H1 (cell line): ENCODE measurements around the gene TRIM62. TPM values are rescaled to one million over a fixed set of nuclear protein-coding genes. Genes with fewer than 3 reads are reported as not detected.

Experiments
- CTCF ChIA-PET: fragments of 300-600 bp; sonication (Branson Sonifier 250); formaldehyde crosslinking; loops from one replicate; lab custom pipeline; 2021; ENCODE audit not compliant: partially characterized antibody; lab: Charles Lee
- POLR2A ChIA-PET: fragments of 300-600 bp; sonication (Branson Sonifier 250); formaldehyde crosslinking; loops from one replicate; lab custom pipeline; 2021; ENCODE audit warnings: inconsistent platforms; ENCODE audit not compliant: partially characterized antibody; lab: Charles Lee
- DNase-seq, 2 experiments: peaks; one replicate each; pipeline versions ENCODE4 v3.0.0 to v3.0.0-alpha.2; 2010 to 2022; ENCODE audit warnings: low spot score in 2 of 2, low read depth in 1 of 2, mixed read lengths in 1 of 2
- FAIRE-seq: peaks from 2 replicates; lab custom pipeline; 2011; peaks lifted over from hg19 to GRCh38; lab: Jason Lieb, UNC
- H2AFZ ChIP-seq: 2 replicates; pipeline ENCODE4 v1.8.1; 2012; ENCODE audit warnings: low read length, inconsistent platforms
- H2AK5ac ChIP-seq: 2 replicates; pipeline ENCODE4 v1.6.1; 2013; ENCODE audit warnings: low read depth, low read length
- H2BK120ac ChIP-seq: replicated peaks from 2 replicates; pipeline ENCODE3; 2013; ENCODE audit warnings: low read depth, low read length, inconsistent platforms
- H2BK12ac ChIP-seq: 2 replicates; pipeline ENCODE4 v1.6.1; 2013; ENCODE audit warnings: low read depth, low read length
- H2BK15ac ChIP-seq: 2 replicates; pipeline ENCODE4 v1.6.1; 2013; ENCODE audit warnings: low read length
- H2BK20ac ChIP-seq: 2 replicates; pipeline ENCODE4 v1.6.1; 2013; ENCODE audit warnings: low read length
- H2BK5ac ChIP-seq: 2 replicates; pipeline ENCODE4 v1.6.1; 2013; ENCODE audit warnings: low read depth, low read length
- H3K14ac ChIP-seq: 2 replicates; pipeline ENCODE4 v1.6.1; 2013; ENCODE audit warnings: inconsistent platforms; ENCODE audit not compliant: insufficient read length
- H3K18ac ChIP-seq: 2 replicates; pipeline ENCODE4 v1.6.1; 2013; ENCODE audit warnings: low read length; ENCODE audit errors: extremely low read depth
- H3K23ac ChIP-seq: 2 replicates; pipeline ENCODE4 v1.6.1; 2013; ENCODE audit warnings: inconsistent platforms; ENCODE audit not compliant: insufficient read length
- H3K23me2 ChIP-seq: 2 replicates; pipeline ENCODE4 v1.6.1; 2013; ENCODE audit warnings: low read depth, low read length
- H3K27ac ChIP-seq: 2 replicates; pipeline ENCODE4 v1.6.1; 2011; ENCODE audit warnings: low read depth, low read length, inconsistent platforms
- H3K27me3 ChIP-seq, 4 experiments: replicated peaks in 1 of 4; 1 replicate in 1 of 4; 2 replicates in 3 of 4; pipeline versions ENCODE4 v1.6.1 to v1.8.1; 2011 to 2013; ENCODE audit warnings: low read length in 3 of 4, mild to moderate bottlenecking in 3 of 4, inconsistent platforms in 2 of 4, mixed read lengths in 2 of 4, moderate library complexity in 1 of 4; ENCODE audit not compliant: control insufficient read depth in 3 of 4, insufficient read depth in 3 of 4; ENCODE audit errors: extremely low read depth in 1 of 4
- H3K36me3 ChIP-seq, 4 experiments: 2 replicates each; pipeline versions ENCODE4 v1.6.1 to v1.8.1; 2011 to 2013; ENCODE audit warnings: mild to moderate bottlenecking in 4 of 4, low read length in 3 of 4, moderate library complexity in 2 of 4, control low read depth in 1 of 4, inconsistent platforms in 1 of 4; ENCODE audit not compliant: insufficient read depth in 4 of 4, control insufficient read depth in 2 of 4
- H3K4ac ChIP-seq: replicated peaks from 2 replicates; pipeline ENCODE3; 2013; ENCODE audit warnings: low read length, low read depth, mixed read lengths, inconsistent platforms; ENCODE audit not compliant: insufficient read length
- H3K4me1 ChIP-seq, 4 experiments: replicated peaks in 1 of 4; 1 replicate in 1 of 4; 2 replicates in 3 of 4; pipeline versions ENCODE4 v1.6.1 to v1.8.1; 2011 to 2013; ENCODE audit warnings: low read length in 3 of 4, inconsistent platforms in 2 of 4, mixed read lengths in 1 of 4; ENCODE audit not compliant: insufficient read depth in 4 of 4, control insufficient read depth in 3 of 4
- H3K4me2 ChIP-seq, 2 experiments: 2 replicates each; pipeline versions ENCODE4 v1.6.1 to v1.8.1; 2011 to 2013; ENCODE audit warnings: low read depth in 2 of 2, low read length in 2 of 2, control low read depth in 1 of 2, inconsistent platforms in 1 of 2, mild to moderate bottlenecking in 1 of 2; ENCODE audit not compliant: insufficient read depth in 1 of 2
- H3K4me3 ChIP-seq, 4 experiments: fragments of 200-600, 300-600 bp in 1 of 4; sonication (generic), shearing (Covaris generic), sonication (Bioruptor Twin) in 1 of 4; 2 replicates each; pipeline versions ENCODE4 v1.5.1 to v1.8.1; 2011 to 2016; ENCODE audit warnings: low read length in 4 of 4, low read depth in 3 of 4, control low read depth in 2 of 4, inconsistent platforms in 2 of 4, mild to moderate bottlenecking in 2 of 4, mixed read lengths in 1 of 4, moderate library complexity in 1 of 4; ENCODE audit not compliant: insufficient read depth in 2 of 4; ENCODE audit errors: extremely low read depth in 1 of 4
- H3K56ac ChIP-seq: replicated peaks from 2 replicates; pipeline ENCODE3; 2013; ENCODE audit warnings: low read depth, mild to moderate bottlenecking, mixed read lengths, low read length, inconsistent platforms; ENCODE audit not compliant: insufficient read length
- H3K79me1 ChIP-seq: 2 replicates; pipeline ENCODE4 v1.6.1; 2013; ENCODE audit warnings: low read depth, low read length, control low read depth
- H3K79me2 ChIP-seq, 2 experiments: 2 replicates each; pipeline versions ENCODE4 v1.6.1 to v1.8.1; 2012 to 2013; ENCODE audit warnings: low read length in 2 of 2, mild to moderate bottlenecking in 2 of 2, inconsistent platforms in 1 of 2; ENCODE audit not compliant: insufficient read depth in 2 of 2, control insufficient read depth in 1 of 2
- H3K9ac ChIP-seq, 4 experiments: replicated peaks in 1 of 4; 1 replicate in 1 of 4; 2 replicates in 3 of 4; pipeline versions ENCODE4 v1.6.1 to v1.8.1; 2011 to 2013; ENCODE audit warnings: low read depth in 3 of 4, low read length in 3 of 4, control low read depth in 2 of 4, mild to moderate bottlenecking in 2 of 4, moderate library complexity in 2 of 4, inconsistent platforms in 1 of 4; ENCODE audit errors: extremely low read depth in 1 of 4
- H3K9me3 ChIP-seq, 2 experiments: 2 replicates each; pipeline versions ENCODE4 v1.6.1 to v1.8.1; 2012 to 2013; ENCODE audit warnings: mild to moderate bottlenecking in 2 of 2, moderate library complexity in 2 of 2, control low read depth in 1 of 2, inconsistent platforms in 1 of 2, low read depth in 1 of 2, low read length in 1 of 2, mixed read lengths in 1 of 2; ENCODE audit not compliant: insufficient read depth in 2 of 2
- H4K20me1 ChIP-seq, 2 experiments: replicated peaks in 1 of 2; 2 replicates each; pipeline versions ENCODE3 to v1.8.1; 2011 to 2013; ENCODE audit warnings: inconsistent platforms in 2 of 2, low read length in 2 of 2, mild to moderate bottlenecking in 1 of 2; ENCODE audit not compliant: insufficient read depth in 2 of 2, control insufficient read depth in 1 of 2
- H4K5ac ChIP-seq: 2 replicates; pipeline ENCODE4 v1.6.1; 2013; ENCODE audit warnings: low read length, low read depth, mixed read lengths, inconsistent platforms; ENCODE audit not compliant: insufficient read length
- H4K8ac ChIP-seq: 2 replicates; pipeline ENCODE4 v1.8.0; 2013; ENCODE audit warnings: mild to moderate bottlenecking, moderate library complexity, low read length, inconsistent platforms; ENCODE audit not compliant: insufficient read depth; ENCODE audit errors: extremely low read depth
- H4K91ac ChIP-seq: replicated peaks from 2 replicates; pipeline ENCODE3; 2013; ENCODE audit warnings: low read length, mixed read lengths, inconsistent platforms; ENCODE audit not compliant: insufficient read length
- BACH1 ChIP-seq: IDR thresholded peaks from 2 replicates; pipeline ENCODE4 v1.6.1; 2012; ENCODE audit warnings: low read length, improper control_type of control experiment
- BCL11A ChIP-seq, 2 experiments: IDR thresholded peaks; one replicate each; pipeline ENCODE4 v1.6.1; 2011; ENCODE audit warnings: low read depth in 2 of 2, low read length in 2 of 2, mild to moderate bottlenecking in 2 of 2
- CHD2 ChIP-seq: IDR thresholded peaks from 2 replicates; pipeline ENCODE4 v1.6.1; 2012; ENCODE audit warnings: low read length, improper control_type of control experiment
- CTBP2 ChIP-seq: IDR thresholded peaks from 2 replicates; pipeline ENCODE4 v1.7.0; 2011; ENCODE audit warnings: borderline replicate concordance, mild to moderate bottlenecking, moderate library complexity, mixed read lengths, low read length; ENCODE audit not compliant: insufficient read depth, insufficient read length
- HDAC6 ChIP-seq: IDR thresholded peaks from one replicate; pipeline ENCODE4 v1.7.1; 2012; ENCODE audit warnings: low read depth, mild to moderate bottlenecking, inconsistent platforms, low read length, moderate library complexity
- JUND ChIP-seq: IDR thresholded peaks from 2 replicates; pipeline ENCODE4 v1.6.1; 2011; ENCODE audit warnings: mild to moderate bottlenecking, improper control_type of control experiment, low read length
- MAFK ChIP-seq: IDR thresholded peaks from 2 replicates; pipeline ENCODE4 v1.6.1; 2012; ENCODE audit warnings: low read depth, mild to moderate bottlenecking, improper control_type of control experiment, low read length
- POLR2A ChIP-seq, 2 experiments: IDR thresholded peaks; 1 replicate in 1 of 2; 2 replicates in 1 of 2; pipeline ENCODE4 v1.6.1; 2011; ENCODE audit warnings: low read depth in 2 of 2, low read length in 2 of 2, mild to moderate bottlenecking in 2 of 2; ENCODE audit errors: control extremely low read depth in 1 of 2
- POLR2AphosphoS5 ChIP-seq: IDR thresholded peaks from 2 replicates; pipeline ENCODE4 v1.6.1; 2011; ENCODE audit warnings: low read depth, low read length
- POU5F1 ChIP-seq: IDR thresholded peaks from 2 replicates; pipeline ENCODE4 v1.6.1; 2011; ENCODE audit warnings: low read depth, mild to moderate bottlenecking, low read length, moderate library complexity
- RFX5 ChIP-seq: IDR thresholded peaks from 2 replicates; pipeline ENCODE4 v1.6.1; 2011; ENCODE audit warnings: low read depth, low read length, improper control_type of control experiment, borderline replicate concordance
- SP4 ChIP-seq: IDR thresholded peaks from 2 replicates; pipeline ENCODE4 v1.6.1; 2012; ENCODE audit warnings: low read length, inconsistent platforms
- SUZ12 ChIP-seq: fragments of 200-600 bp; sonication (generic); IDR thresholded peaks from 2 replicates; pipeline ENCODE4 v1.6.1; 2012; ENCODE audit warnings: mild to moderate bottlenecking, inconsistent platforms, low read length, moderate library complexity, mixed read lengths
- TAF1 ChIP-seq: IDR thresholded peaks from 2 replicates; pipeline ENCODE4 v1.6.1; 2011; ENCODE audit warnings: mild to moderate bottlenecking, low read depth, low read length
- WGBS, 2 experiments: shearing (Covaris generic) in 1 of 2; methylation state at CpG; one replicate each; pipeline versions ENCODE4 v1.1.6 to v1.1.7; 2013 to 2015; ENCODE audit warnings: low lambda C conversion rate in 2 of 2, mixed read lengths in 2 of 2, inconsistent platforms in 1 of 2, low coverage in 1 of 2, missing lambda C conversion rate in 1 of 2; ENCODE audit not compliant: insufficient replicate concordance in 2 of 2, insufficient coverage in 1 of 2, insufficient read length in 1 of 2; ENCODE audit errors: extremely low coverage in 1 of 2, missing lambda C conversion rate in 1 of 2; 5-methylcytosine and 5-hydroxymethylcytosine counted together
- polyA plus RNA-seq, 7 experiments: library from polyadenylated mRNA; depleted of rRNA in 3 of 7; stranded (reverse) in 5 of 7; unstranded in 2 of 7; fragments of >200 nt in 5 of 7; fragments of 200-250 nt in 2 of 7; gene quantifications; 1 replicate in 5 of 7; 2 replicates in 1 of 7; 4 replicates in 1 of 7; pipeline versions ENCODE4 v1.2.1 to v1.2.3, GENCODE V29; 2011 to 2013; ENCODE audit warnings: missing spikeins in 2 of 7, mixed read lengths in 2 of 7
- total RNA-seq: library from RNA; stranded (reverse); fragmentation: NEBNext Ultra II Directional; extraction: Animal tissue kit (Norgen Biotek cat#: 25700); gene quantifications from 2 replicates; pipeline ENCODE4 v1.2.1, GENCODE V29; 2021
- TF ChIP-seq, protein P1 (sequence below): IDR thresholded peaks from 2 replicates; pipeline ENCODE4 v1.6.1; 2012; ENCODE audit warnings: inconsistent platforms

TRIM62 gene
- total and polyA plus RNA-seq, 2 of the 8 experiments (the other 6 are each of a cell fraction or from before 2014, with no cell fraction given) = 6.3 to 10.8 TPM

DNA sequence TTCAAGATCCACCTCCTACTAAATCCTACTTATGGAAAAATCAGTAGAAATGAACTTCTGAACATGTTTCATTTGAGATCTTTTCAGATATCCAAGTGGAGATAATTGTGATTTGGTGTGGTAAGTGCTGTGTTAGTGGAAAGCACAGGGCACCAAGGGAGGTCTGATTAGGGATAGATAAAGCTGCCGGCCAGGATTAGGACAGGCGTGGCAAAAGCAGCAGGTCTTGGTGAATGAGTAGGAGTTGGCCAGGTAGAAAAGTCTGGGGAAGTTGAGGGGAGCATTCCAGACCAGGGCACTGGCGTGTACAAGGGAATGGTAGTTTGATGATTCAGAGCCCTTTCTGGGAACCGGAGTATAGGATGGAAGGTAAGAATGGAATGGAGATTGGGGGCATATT, 53.1 kb downstream of the TRIM62 start:
- Histone ChIP-seq H2BK120ac (no peak overlapping the region), H4K20me1 (no peaks in the 10 kb centered on the region), H3K4me3 (no peak overlapping the region), H2BK12ac (no peak overlapping the region), H3K36me3 (no peaks in the 10 kb centered on the region), H3K23ac (no peak overlapping the region), H3K9me3 (no peaks in the 10 kb centered on the region), H3K27me3 (peaks cover 0 to 2% (median 0%) of the 10 kb centered on the region in 4 experiments; a peak in 2 of 7 replicates), H3K79me2 (no peaks in the 10 kb centered on the region; a peak in 1 of 4 replicates), H4K91ac (no peak overlapping the region), H2BK20ac (no peak overlapping the region), H2BK5ac (no peak overlapping the region; the same call in 1 of the 2 replicates), H3K4me1 (peaks cover 0 to 7% (median 2%) of the 10 kb centered on the region in 4 experiments; a peak in 6 of 7 replicates), H3K9ac (no peak overlapping the region), H4K8ac (no peak overlapping the region), H4K5ac (no peak overlapping the region), H3K4me2 (peak overlapping the region in 1 of 2 experiments; percentile 1; a peak in 1 of 4 replicates), H2AK5ac (no peak overlapping the region), H3K27ac (no peak overlapping the region), H3K79me1 (no peaks in the 10 kb centered on the region), H3K23me2 (no peaks in the 10 kb centered on the region; the same call in 1 of the 2 replicates), H2AFZ (no peak overlapping the region), H3K56ac (no peak overlapping the region), H2BK15ac (no peak overlapping the region), H3K14ac (no peak overlapping the region), H3K18ac (no peak overlapping the region), H3K4ac (no peak overlapping the region)
- 81% methylated on average over 4 of the region's 4 CpGs; no CpG with 5 or more reads in 1 of the 2 experiments for WGBS, 2 experiments
- ChIA-PET POLR2A (no interaction called here), CTCF (interaction anchor here (1.0 to 4.3 kb wide), 4 partner anchors 8 to 55 kb away, joined by 3 to 31 read pairs (median 8); no protein-coding TSS in a partner anchor)
- FAIRE-seq (no peak), DNase-seq (peak in 1 of 2 experiments; percentile 32)
- TF ChIP-seq, protein P1, sequence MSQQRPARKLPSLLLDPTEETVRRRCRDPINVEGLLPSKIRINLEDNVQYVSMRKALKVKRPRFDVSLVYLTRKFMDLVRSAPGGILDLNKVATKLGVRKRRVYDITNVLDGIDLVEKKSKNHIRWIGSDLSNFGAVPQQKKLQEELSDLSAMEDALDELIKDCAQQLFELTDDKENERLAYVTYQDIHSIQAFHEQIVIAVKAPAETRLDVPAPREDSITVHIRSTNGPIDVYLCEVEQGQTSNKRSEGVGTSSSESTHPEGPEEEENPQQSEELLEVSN = no peak
- TF ChIP-seq JUND (no peak), SP4 (no peak), BACH1 (no peak), RFX5 (no peak), BCL11A (IDR thresholded peaks at IDR 0.05; ENCODE audit: low read depth in 2 of 2, low read length in 2 of 2) (no peak), POLR2AphosphoS5 (no peak), POLR2A (IDR thresholded peaks at IDR 0.05; ENCODE audit: control extremely low read depth in 1 of 2, low read depth in 2 of 2, low read length in 2 of 2) (no peak), POU5F1 (no peak), TAF1 (no peak), HDAC6 (no peak), CTBP2 (no peak), SUZ12 (no peak), CHD2 (no peak), MAFK (no peak)
